Common myeloid progenitor, CD34-positive (primary cell): ENCODE measurements around the gene CD70.

Experiments
- CTCF ChIA-PET: fragments of 350-600 bp; sonication (Branson Sonifier 250); formaldehyde crosslinking; loops from one replicate; lab custom pipeline; 2021; ENCODE audit warnings: antibody characterized with exemption; lab: Charles Lee
- POLR2A ChIA-PET: fragments of 350-600 bp; sonication (Branson Sonifier 250); formaldehyde crosslinking; loops from one replicate; lab custom pipeline; 2021; ENCODE audit warnings: antibody characterized with exemption; lab: Charles Lee
- DNase-seq, 3 donors: peaks; one replicate each; pipeline versions ENCODE4 v3.0.0 to v3.0.0-alpha.2; 2013
- H3K27ac ChIP-seq, 2 experiments: 1 replicate in 1 of 2; 2 replicates in 1 of 2; pipeline ENCODE4 v1.7.0; 2013; ENCODE audit warnings: inconsistent platforms in 2 of 2, low read length in 2 of 2, mild to moderate bottlenecking in 2 of 2, low read depth in 1 of 2, moderate library complexity in 1 of 2; ENCODE audit not compliant: severe bottlenecking in 2 of 2, insufficient read depth in 1 of 2, poor library complexity in 1 of 2
- H3K27me3 ChIP-seq, 5 experiments: replicated peaks in 2 of 5; 1 replicate in 3 of 5; 2 replicates in 2 of 5; pipeline versions ENCODE4 v1.6.1 to v1.7.0; 2013; ENCODE audit warnings: low read length in 4 of 5, mild to moderate bottlenecking in 2 of 5, moderate library complexity in 2 of 5, inconsistent platforms in 1 of 5; ENCODE audit not compliant: insufficient read depth in 5 of 5, control insufficient read depth in 4 of 5
- H3K36me3 ChIP-seq, 4 experiments: 1 replicate in 2 of 4; 2 replicates in 2 of 4; pipeline versions ENCODE4 v1.6.1 to v1.7.0; 2013; ENCODE audit warnings: low read length in 3 of 4, control low read depth in 1 of 4, mild to moderate bottlenecking in 1 of 4; ENCODE audit not compliant: control insufficient read depth in 4 of 4, insufficient read depth in 4 of 4
- H3K4me1 ChIP-seq, 4 experiments: 1 replicate in 3 of 4; 2 replicates in 1 of 4; pipeline versions ENCODE4 v1.6.1 to v1.7.1; 2013; ENCODE audit warnings: low read length in 3 of 4, mild to moderate bottlenecking in 3 of 4, control low read depth in 1 of 4, inconsistent platforms in 1 of 4, moderate library complexity in 1 of 4; ENCODE audit not compliant: control insufficient read depth in 4 of 4, insufficient read depth in 4 of 4; ENCODE audit errors: control extremely low read depth in 1 of 4
- H3K4me3 ChIP-seq, 7 experiments: 1 replicate in 4 of 7; 2 replicates in 3 of 7; pipeline versions ENCODE4 v1.5.1 to v1.7.0; 2013; ENCODE audit warnings: mild to moderate bottlenecking in 7 of 7, low read length in 6 of 7, moderate library complexity in 6 of 7, inconsistent platforms in 2 of 7, low read depth in 2 of 7, control low read depth in 1 of 7; ENCODE audit not compliant: insufficient read depth in 4 of 7, control insufficient read depth in 1 of 7; ENCODE audit errors: extremely low read depth in 1 of 7
- H3K9me3 ChIP-seq, 5 experiments: 1 replicate in 4 of 5; 2 replicates in 1 of 5; pipeline versions ENCODE4 v1.6.1 to v1.7.1; 2013; ENCODE audit warnings: low read length in 4 of 5, mild to moderate bottlenecking in 2 of 5, inconsistent platforms in 1 of 5, low read depth in 1 of 5, moderate library complexity in 1 of 5; ENCODE audit not compliant: control insufficient read depth in 4 of 5, insufficient read depth in 2 of 5; ENCODE audit errors: control extremely low read depth in 1 of 5
- WGBS: methylation state at CpG from one replicate; pipeline ENCODE4 v1.1.5; 2013; ENCODE audit not compliant: insufficient coverage; 5-methylcytosine and 5-hydroxymethylcytosine counted together

The CD70 gene

DNA sequence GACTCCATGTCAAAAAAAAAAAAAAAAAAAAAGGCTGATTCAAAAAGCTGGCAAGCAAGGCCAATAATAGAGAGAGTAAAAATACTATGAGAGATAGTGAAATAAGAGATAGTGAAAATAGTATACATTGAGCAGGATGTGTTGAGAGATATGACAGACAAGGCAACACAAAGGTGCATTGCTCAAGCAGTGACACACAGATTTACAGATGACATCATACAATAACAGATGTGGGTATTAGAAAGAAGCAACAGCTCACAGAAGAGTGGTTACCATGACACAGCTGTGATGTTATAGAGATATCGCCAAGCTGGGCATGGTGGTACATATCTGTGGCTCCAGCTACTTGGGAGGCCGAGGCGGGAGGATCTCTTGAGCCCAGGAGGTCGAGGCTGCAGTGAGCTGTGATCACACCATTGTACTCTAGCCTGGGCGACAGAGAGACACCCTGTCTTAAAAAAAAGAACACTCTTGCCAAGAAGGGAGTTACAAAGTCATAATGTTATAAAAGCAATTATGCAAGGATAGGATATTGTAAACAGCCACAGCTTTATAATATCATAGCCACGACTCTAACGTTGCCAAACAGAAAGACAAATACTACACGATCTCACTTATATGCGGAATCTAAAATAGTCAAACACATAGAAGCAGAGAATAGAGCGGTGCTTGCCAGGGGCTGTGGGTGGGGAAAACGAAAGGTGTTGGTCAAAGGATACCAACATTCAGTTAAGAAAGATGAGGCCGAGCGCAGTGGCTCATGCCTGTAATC is 49.8 kb downstream of the CD70 start:
- H3K9me3 ChIP-seq, result no peaks in the 10 kb centered on the region
- DNase-seq, result no peak
- 97% methylated on average over 8 of the region's 13 CpGs for WGBS
- ChIA-PET POLR2A (no interaction called here), CTCF (interaction anchor here (1.3 to 3.9 kb wide), 2 partner anchors 10 to 23 kb away, joined by 3 to 21 read pairs; no protein-coding TSS in a partner anchor)
- H3K36me3 ChIP-seq, result no peaks in the 10 kb centered on the region
- H3K4me3 ChIP-seq, result no peak overlapping the region
- H3K27me3 ChIP-seq, result peaks cover 0 to 4% (median 0%) of the 10 kb centered on the region in 5 experiments
- peaks cover 0 to 6% (median 4%) of the 10 kb centered on the region in 4 experiments for H3K4me1 ChIP-seq
- H3K27ac ChIP-seq, result no peak overlapping the region

- H3K4me1 ChIP-seq, result peaks cover 0 to 6% (median 5%) of the 10 kb centered on the region in 4 experiments
- 94% methylated on average over 6 of the region's 6 CpGs for WGBS
- no peaks in the 10 kb centered on the region for H3K9me3 ChIP-seq
- DNase-seq, result no peak
- no peak overlapping the region for H3K4me3 ChIP-seq
- no peaks in the 10 kb centered on the region for H3K36me3 ChIP-seq
- H3K27ac ChIP-seq, result no peak overlapping the region
- H3K27me3 ChIP-seq, result peaks cover 0 to 4% (median 0%) of the 10 kb centered on the region in 5 experiments
- ChIA-PET CTCF (interaction anchor here (3.9 kb wide), 1 partner anchor 12 kb away, joined by 21 read pairs; no protein-coding TSS in a partner anchor), POLR2A (no interaction called here)
Observed at GRCh38 chr19:6539514-6539913, 51.4 kb downstream of the CD70 start.
